ENCODE measurements around the gene GP5. TPM values are rescaled to one million over a fixed set of nuclear protein-coding genes. Genes with fewer than 3 reads are reported as not detected.

Gene GP5
- total RNA-seq, 1 experiment from 2014 or later = not detected

- Histone ChIP-seq H4K20me1 (ENCODE audit: insufficient read depth) (no peaks in the 10 kb centered on the region), H3K36me3 (ENCODE audit: low read depth) (no peaks in the 10 kb centered on the region), H2AFZ (no peak overlapping the region), H3K4me2 (no peak overlapping the region; the same call in 1 of the 2 replicates), H3F3A (ENCODE audit: insufficient read depth, low read depth) (no peaks in the 10 kb centered on the region), H3K9me2 (ENCODE audit: insufficient read depth) (no peaks in the 10 kb centered on the region), H3K4me1 (replicated peaks; ENCODE audit: insufficient read depth) (no peaks in the 10 kb centered on the region), H3K79me2 (ENCODE audit: low read depth) (no peaks in the 10 kb centered on the region), H3K4me3 (no peak overlapping the region), H3K27ac (no peak overlapping the region), H3K9me3 (ENCODE audit: insufficient read depth, low read depth) (no peaks in the 10 kb centered on the region), H3K27me3 (ENCODE audit: insufficient read depth, low read depth) (peaks cover 22% of the 10 kb centered on the region; the same call in 1 of the 2 replicates)
- intact Hi-C loops (cut with micrococcal nuclease; ENCODE audit: unreplicated experiment) = no loop called here
- TF ChIP-seq CTCF (conservative IDR thresholded peaks at IDR 0.05) (no peak), EZH2 (IDR thresholded peaks at IDR 0.05; ENCODE audit: low read depth) (no peak)
- ChIA-PET POLR2A (ENCODE audit: unreplicated experiment) (no interaction called here), CTCF (interaction anchor here (0.6 kb wide), 1 partner anchor 240 kb away, joined by 4 read pairs; no protein-coding TSS in a partner anchor)
- peak in 1 of 2 experiments; percentile 66 for DNase-seq
- BruUV-seq (replicated peaks) = no TSS peak
These were observed 17.6 kb downstream of the GP5 start for GRCh38 chr3:194381460-194381875.

GRCh38 chr3:194380326-194380725, 18.7 kb downstream of the GP5 start:
- Histone ChIP-seq H3F3A (ENCODE audit: insufficient read depth, low read depth) (no peaks in the 10 kb centered on the region), H3K4me3 (no peak overlapping the region), H3K9me2 (ENCODE audit: insufficient read depth) (no peaks in the 10 kb centered on the region), H3K9me3 (ENCODE audit: insufficient read depth, low read depth) (no peaks in the 10 kb centered on the region), H2AFZ (no peak overlapping the region), H3K79me2 (ENCODE audit: low read depth) (no peaks in the 10 kb centered on the region), H3K27ac (no peak overlapping the region), H3K4me2 (no peak overlapping the region), H4K20me1 (ENCODE audit: insufficient read depth) (no peaks in the 10 kb centered on the region), H3K36me3 (ENCODE audit: low read depth) (no peaks in the 10 kb centered on the region), H3K4me1 (replicated peaks; ENCODE audit: insufficient read depth) (no peaks in the 10 kb centered on the region), H3K27me3 (ENCODE audit: insufficient read depth, low read depth) (peaks cover 33% of the 10 kb centered on the region)
- intact Hi-C loops (cut with micrococcal nuclease; ENCODE audit: unreplicated experiment) = no loop called here
- DNase-seq = no peak
- CTCF ChIA-PET = no interaction called here
- TF ChIP-seq CTCF (conservative IDR thresholded peaks at IDR 0.05) (no peak), EZH2 (IDR thresholded peaks at IDR 0.05; ENCODE audit: low read depth) (no peak)
- BruUV-seq (replicated peaks) = no TSS peak
- POLR2A ChIA-PET (ENCODE audit: unreplicated experiment) = interaction anchor here (0.5 kb wide), 1 partner anchor 15 kb away, joined by 3 read pairs; no protein-coding TSS in a partner anchor

- H3K4me3 ChIP-seq = no peak overlapping the region
- intact Hi-C loops (cut with micrococcal nuclease; ENCODE audit: unreplicated experiment) = no loop called here
- no TSS peak for BruUV-seq (replicated peaks)
- DNase-seq = no peak
- POLR2A ChIA-PET (ENCODE audit: unreplicated experiment) = no interaction called here
- no peaks in the 10 kb centered on the region for H3K36me3 ChIP-seq (ENCODE audit: low read depth)
- H3K4me1 ChIP-seq (replicated peaks; ENCODE audit: insufficient read depth) = no peaks in the 10 kb centered on the region
- H3K9me2 ChIP-seq (ENCODE audit: insufficient read depth) = no peaks in the 10 kb centered on the region
- no peak overlapping the region for H3K4me2 ChIP-seq
- H3F3A ChIP-seq (ENCODE audit: insufficient read depth, low read depth) = no peaks in the 10 kb centered on the region
- no peaks in the 10 kb centered on the region for H4K20me1 ChIP-seq (ENCODE audit: insufficient read depth)
- TF ChIP-seq EZH2 (IDR thresholded peaks at IDR 0.05; ENCODE audit: low read depth) = no peak
- no peak for TF ChIP-seq CTCF (conservative IDR thresholded peaks at IDR 0.05)
- no peaks in the 10 kb centered on the region for H3K79me2 ChIP-seq (ENCODE audit: low read depth)
- H3K9me3 ChIP-seq (ENCODE audit: insufficient read depth, low read depth) = no peaks in the 10 kb centered on the region
- peaks cover 33% of the 10 kb centered on the region for H3K27me3 ChIP-seq (ENCODE audit: insufficient read depth, low read depth)
- CTCF ChIA-PET = interaction anchor here (0.6 kb wide), 1 partner anchor 36 kb away, joined by 4 read pairs; no protein-coding TSS in a partner anchor
- H3K27ac ChIP-seq = no peak overlapping the region
- H2AFZ ChIP-seq = no peak overlapping the region
These were observed 19.4 kb downstream of the GP5 start for GRCh38 chr3:194379651-194380050.
